Measurements from ENCODE around the gene KRTAP9-6. TPM values are rescaled to one million over a fixed set of nuclear protein-coding genes. Genes with fewer than 3 reads are reported as not detected.

Gene KRTAP9-6
- total and polyA plus RNA-seq, 2 of the 13 experiments (the other 11 are each of a cell fraction or from before 2014, with no cell fraction given): not detected

GRCh38 chr17:41251261-41251660 is 13.9 kb upstream of the KRTAP9-6 start:
- DNase-seq (ENCODE audit: low spot score) (no peak), FAIRE-seq (no peak), ATAC-seq (no peak)
- in situ Hi-C loops (cut with HindIII; ENCODE audit: extremely low pct_ligation_motif_present, low pct_unique_long_range_greater_than_20kb) (no loop called here), intact Hi-C loops (cut with micrococcal nuclease; ENCODE audit: unreplicated experiment) (no loop called here)
- no peak overlapping the region for H3K4me3 ChIP-seq (replicated peaks in 1 of 3; ENCODE audit: insufficient read depth in 1 of 3, low read depth in 2 of 3, low read length in 3 of 3)
- BruUV-seq (replicated peaks): no TSS peak
- POLR2A ChIA-PET: no interaction called here
- H2AFZ ChIP-seq (ENCODE audit: low read length): no peak overlapping the region
- 3% methylated on average over 1 of the region's 1 CpG for WGBS (ENCODE audit: low lambda C conversion rate)
- H3K27ac ChIP-seq (ENCODE audit: extremely low read length, insufficient read depth, low read length): no peak overlapping the region
- H3K4me1 ChIP-seq (ENCODE audit: insufficient read depth, low read length): no peaks in the 10 kb centered on the region
- H3K79me2 ChIP-seq (ENCODE audit: insufficient read depth, low read length): no peaks in the 10 kb centered on the region
- CTCF ChIA-PET (ENCODE audit: low intra/inter-chr PET ratio, low total read pairs): no interaction called here
- H3K36me3 ChIP-seq (replicated peaks in 1 of 2; ENCODE audit: control insufficient read depth in 1 of 2, insufficient read depth in 2 of 2, low read length in 2 of 2): no peaks in the 10 kb centered on the region
- no peaks in the 10 kb centered on the region for H3K9me3 ChIP-seq (ENCODE audit: low read length)
- H3K4me2 ChIP-seq (ENCODE audit: low read depth, low read length): no peak overlapping the region
- H4K20me1 ChIP-seq (ENCODE audit: insufficient read depth, low read length): no peaks in the 10 kb centered on the region
- no peak overlapping the region for H3K9ac ChIP-seq (ENCODE audit: insufficient read depth, low read depth, low read length)
- H3K27me3 ChIP-seq (ENCODE audit: control insufficient read depth in 1 of 2, insufficient read depth in 2 of 2, low read length in 2 of 2): peaks cover 0 to 12% of the 10 kb centered on the region in 2 experiments; a peak in 3 of 5 replicates
- no peak for TF ChIP-seq ARNTL (CRISPR knock-in tag; IDR thresholded peaks at IDR 0.05)
- TF ChIP-seq ZBTB40 (IDR thresholded peaks at IDR 0.05): no peak
- TF ChIP-seq ZBTB40 (CRISPR knock-in tag; IDR thresholded peaks at IDR 0.05): no peak
- no peak for TF ChIP-seq DBP (CRISPR knock-in tag; IDR thresholded peaks at IDR 0.05; ENCODE audit: not compliant biosample characterization)
- TF ChIP-seq ZSCAN29 (CRISPR knock-in tag; conservative IDR thresholded peaks at IDR 0.05): no peak
- TF ChIP-seq SMARCE1 (IDR thresholded peaks at IDR 0.05; ENCODE audit: borderline replicate concordance): no peak
- no peak for TF ChIP-seq ZSCAN30 (CRISPR knock-in tag; IDR thresholded peaks at IDR 0.05)
- TF ChIP-seq SIN3B (IDR thresholded peaks at IDR 0.05; ENCODE audit: low read length): no peak
- TF ChIP-seq ZNF549 (CRISPR knock-in tag; IDR thresholded peaks at IDR 0.05): no peak
- TF ChIP-seq ZNF891 (CRISPR knock-in tag; IDR thresholded peaks at IDR 0.05): no peak
